Hepatocyte (in vitro differentiated cells): ENCODE data around the gene TRAPPC6A.

Source experiments
- CTCF ChIP-seq: fragments of 200-600 bp; sonication (generic); IDR thresholded peaks from 2 replicates; pipeline ENCODE4 v1.5.1; 2016; ENCODE audit warnings: antibody characterized with exemption, mild to moderate bottlenecking; ENCODE audit not compliant: poor library complexity
- EZH2 ChIP-seq: fragments of 200-600 bp; sonication (generic); IDR thresholded peaks from 2 replicates; pipeline ENCODE4 v1.6.1; 2016; ENCODE audit warnings: antibody characterized with exemption, mild to moderate bottlenecking, borderline replicate concordance

- TF ChIP-seq CTCF (no peak), EZH2 (no peak)
Measured at GRCh38 chr19:45175515-45176345, 2.3 kb downstream of the TRAPPC6A start.
